Ammon's horn (tissue), 1 donor: ENCODE results near the gene MYO15B.

Source experiments
- DNase-seq: peaks from one replicate; pipeline ENCODE4 v3.0.0-alpha.2; 2016; ENCODE audit warnings: low spot score

Gene MYO15B

DNA sequence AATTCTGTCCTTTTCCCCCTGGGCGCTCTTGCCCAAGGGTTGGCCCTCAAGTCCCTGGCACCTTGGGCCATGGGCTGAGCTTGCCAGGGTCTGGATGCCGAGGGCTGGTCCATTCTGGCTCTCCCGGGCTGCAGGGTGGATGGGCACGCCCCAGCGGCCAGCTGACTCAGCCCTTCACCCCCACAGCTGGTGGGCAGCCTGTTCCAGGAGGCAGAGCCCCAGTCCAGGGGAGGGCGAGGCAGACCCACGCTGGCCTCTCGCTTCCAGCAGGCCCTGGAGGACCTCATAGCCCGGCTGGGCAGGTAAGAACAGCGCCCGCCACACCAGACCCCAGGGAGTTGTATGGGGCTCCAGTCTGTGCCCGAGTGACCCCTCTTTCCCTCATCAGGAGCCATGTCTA, 15.0 kb downstream of the MYO15B start:
- no peak for DNase-seq

DNA sequence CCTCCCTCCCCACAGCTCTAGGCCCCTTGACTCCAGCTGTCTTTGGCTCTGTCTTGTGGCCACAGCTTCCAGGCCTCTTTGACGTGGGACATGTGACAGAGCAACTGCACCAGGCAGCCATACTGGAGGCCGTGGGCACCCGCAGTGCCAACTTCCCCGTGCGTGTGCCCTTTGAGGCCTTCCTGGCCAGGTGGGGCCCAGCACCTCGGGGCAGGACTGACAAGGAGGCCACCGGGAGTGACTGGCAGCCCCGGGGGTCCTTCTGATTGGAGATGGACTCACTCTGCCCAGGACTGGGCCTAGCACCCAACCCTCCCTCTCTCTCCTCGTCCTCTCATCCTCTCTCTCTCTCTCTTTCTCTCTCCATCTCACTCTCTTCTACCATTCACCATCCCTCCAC, 15.5 kb downstream of the MYO15B start:
- DNase-seq: no peak

GRCh38 chr17:75604034-75604695, 16.6 kb downstream of the MYO15B start:
- no peak for DNase-seq

- no peak for DNase-seq
These were observed 18.2 kb downstream of the MYO15B start for GRCh38 chr17:75605790-75606189.

DNA sequence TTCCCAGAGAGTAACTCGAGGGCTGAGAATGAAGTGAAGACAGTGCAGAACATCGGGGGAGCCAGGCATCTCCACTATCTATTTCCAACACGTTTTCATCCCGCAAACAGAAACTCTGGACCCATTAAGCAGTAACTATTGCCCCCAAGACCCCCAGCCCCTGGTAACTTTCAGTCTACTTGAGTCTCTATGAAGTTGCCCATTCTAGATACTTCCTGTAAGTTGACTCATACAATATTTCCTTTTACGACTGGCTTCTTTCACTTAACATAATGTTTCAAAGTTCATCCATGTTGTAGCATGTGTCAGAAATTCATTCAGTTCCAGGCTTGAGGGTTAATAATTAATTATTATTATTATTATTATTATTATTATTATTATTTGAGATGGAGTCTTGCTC, 19.5 kb downstream of the MYO15B start:
- no peak for DNase-seq

- no peak for DNase-seq
These were observed 22.7 kb downstream of the MYO15B start for GRCh38 chr17:75610103-75610984.

GRCh38 chr17:75611851-75612429, 24.3 kb downstream of the MYO15B start:
- DNase-seq: no peak

DNA sequence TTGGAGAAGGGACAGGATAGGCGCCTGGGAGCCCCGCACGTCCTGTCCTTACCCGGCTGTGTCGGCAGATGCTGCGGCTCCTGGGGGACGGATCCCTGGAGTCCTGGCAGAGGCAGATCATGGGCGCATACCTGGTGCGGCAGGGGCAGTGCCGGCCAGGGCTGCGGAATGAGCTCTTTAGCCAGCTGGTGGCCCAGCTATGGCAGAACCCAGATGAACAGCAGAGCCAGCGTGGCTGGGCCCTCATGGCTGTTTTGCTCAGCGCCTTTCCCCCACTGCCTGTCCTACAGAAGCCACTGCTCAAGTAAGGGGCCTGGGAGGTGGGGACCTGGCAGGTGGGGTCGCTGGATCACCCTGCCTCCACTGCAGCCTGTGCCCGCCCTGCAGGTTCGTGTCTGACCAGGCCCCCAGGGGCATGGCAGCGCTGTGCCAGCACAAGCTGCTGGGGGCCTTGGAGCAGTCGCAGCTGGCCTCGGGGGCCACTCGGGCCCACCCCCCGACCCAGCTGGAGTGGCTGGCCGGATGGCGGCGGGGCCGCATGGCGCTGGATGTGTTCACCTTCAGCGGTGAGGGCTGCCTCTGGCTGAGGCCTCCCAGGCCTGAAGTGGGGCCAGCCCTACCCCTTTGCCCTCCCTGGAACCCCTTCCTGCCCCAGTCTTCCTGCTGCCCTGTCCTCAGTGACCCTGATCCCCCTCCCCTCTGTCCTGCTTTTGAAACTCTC, 25.5 kb downstream of the MYO15B start:
- no peak for DNase-seq

- DNase-seq: no peak
These were observed 26.4 kb downstream of the MYO15B start for GRCh38 chr17:75614006-75614405.

- DNase-seq: no peak
These were observed 27.1 kb downstream of the MYO15B start for GRCh38 chr17:75614556-75615270.

DNA sequence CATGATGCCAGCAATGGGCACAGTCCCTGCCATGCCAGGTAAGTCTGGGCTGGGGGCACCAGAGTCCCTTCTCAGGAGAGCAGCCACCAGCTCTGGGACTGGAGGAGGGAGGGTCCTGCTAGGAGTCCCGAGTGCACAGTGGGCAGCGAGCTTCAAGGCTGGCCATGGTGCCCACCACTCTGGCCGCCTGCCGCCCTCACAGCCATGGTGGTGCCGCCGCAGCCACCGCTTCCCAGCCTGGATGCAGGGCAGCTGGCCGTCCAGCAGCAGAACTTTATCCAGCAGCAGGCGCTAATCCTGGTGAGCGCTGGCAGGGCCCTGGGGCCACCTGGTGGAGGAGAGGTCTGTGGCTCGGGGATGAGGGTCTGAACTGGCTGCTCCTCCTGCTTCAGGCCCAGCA, 27.7 kb downstream of the MYO15B start:
- no peak for DNase-seq

GRCh38 chr17:75616521-75617122, 29.0 kb downstream of the MYO15B start:
- DNase-seq: no peak

DNA sequence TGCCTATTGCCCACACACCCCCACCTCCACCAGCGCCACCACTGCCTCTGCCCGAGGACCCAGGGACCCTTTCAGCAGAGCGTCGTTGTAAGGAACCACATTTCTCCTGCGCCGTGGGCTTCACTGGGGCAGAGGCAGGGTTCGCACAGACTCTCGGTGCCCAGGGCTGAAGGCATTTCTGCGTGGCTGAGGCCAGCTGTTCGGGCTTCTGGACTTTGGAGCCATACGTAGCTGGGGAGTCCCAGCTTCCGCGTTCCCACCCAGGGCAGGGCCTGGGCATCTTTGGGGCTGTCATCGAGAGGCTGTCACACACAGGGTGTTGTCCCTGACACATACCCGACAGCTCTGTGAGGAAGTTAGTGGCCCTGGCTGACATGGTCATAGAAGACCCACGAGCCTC, 29.6 kb downstream of the MYO15B start:
- DNase-seq: no peak

- DNase-seq: no peak
These were observed 30.1 kb downstream of the MYO15B start for GRCh38 chr17:75617675-75618074.

DNA sequence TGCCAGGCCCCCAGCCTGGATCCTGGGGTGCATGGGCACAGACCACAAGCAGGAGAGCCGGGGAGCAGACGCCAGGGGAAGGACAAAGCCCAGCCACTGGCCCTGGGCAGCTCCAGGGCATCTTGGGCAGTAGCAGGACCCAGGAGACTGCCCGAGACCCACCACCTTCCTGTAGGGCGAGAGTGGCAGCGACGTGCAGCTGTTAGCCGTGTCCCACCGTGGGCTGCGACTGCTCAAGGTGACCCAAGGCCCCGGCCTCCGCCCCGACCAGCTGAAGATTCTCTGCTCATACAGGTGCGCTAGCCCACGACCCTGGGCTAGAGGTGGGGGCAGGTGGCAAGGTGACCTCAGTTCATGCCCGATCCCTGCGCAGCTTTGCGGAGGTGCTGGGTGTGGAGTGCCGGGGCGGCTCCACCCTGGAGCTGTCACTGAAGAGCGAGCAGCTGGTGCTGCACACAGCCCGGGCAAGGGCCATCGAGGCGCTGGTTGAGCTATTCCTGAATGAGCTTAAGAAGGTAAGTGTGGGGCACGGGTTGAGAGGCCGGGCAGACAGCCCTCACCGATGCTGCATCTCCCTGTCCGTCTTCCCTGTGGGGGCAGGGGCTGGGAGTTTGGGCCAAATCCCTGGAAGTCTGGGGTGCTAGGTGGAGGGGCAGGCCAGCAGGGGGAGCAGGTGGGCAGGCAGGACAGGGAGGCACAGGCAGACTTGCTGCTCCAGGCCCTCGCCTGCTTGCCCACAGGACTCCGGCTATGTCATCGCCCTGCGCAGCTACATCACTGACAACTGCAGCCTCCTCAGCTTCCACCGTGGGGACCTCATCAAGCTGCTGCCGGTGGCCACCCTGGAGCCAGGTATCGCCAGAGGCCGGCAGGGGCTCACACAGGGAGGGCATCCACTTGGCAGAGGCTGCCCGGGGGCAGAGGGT, 32.2 kb downstream of the MYO15B start:
- DNase-seq: no peak

GRCh38 chr17:75621489-75621888, 33.9 kb downstream of the MYO15B start:
- DNase-seq: no peak

DNA sequence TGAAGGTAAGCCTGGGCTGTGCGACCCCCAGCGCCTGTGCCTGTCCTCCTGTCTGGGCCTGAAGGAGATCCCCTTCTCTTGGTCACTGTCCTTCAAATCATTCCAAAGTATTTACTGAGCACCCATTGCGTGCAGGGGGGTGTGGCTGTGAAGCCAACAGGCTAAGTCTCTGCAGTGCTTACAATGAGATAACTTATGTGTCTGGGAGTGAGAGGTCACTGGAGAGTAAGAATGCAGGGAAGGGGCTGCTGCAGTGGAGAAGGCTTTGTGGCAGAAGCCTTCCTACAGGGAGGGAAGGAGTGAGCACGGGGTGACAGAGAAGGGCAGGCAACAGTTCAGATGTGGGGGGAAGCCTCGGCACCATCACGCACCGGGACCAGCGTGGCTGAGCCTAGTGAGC, 34.5 kb downstream of the MYO15B start:
- DNase-seq: no peak

- DNase-seq: no peak
These were observed 35.2 kb downstream of the MYO15B start for GRCh38 chr17:75622771-75623273.

DNA sequence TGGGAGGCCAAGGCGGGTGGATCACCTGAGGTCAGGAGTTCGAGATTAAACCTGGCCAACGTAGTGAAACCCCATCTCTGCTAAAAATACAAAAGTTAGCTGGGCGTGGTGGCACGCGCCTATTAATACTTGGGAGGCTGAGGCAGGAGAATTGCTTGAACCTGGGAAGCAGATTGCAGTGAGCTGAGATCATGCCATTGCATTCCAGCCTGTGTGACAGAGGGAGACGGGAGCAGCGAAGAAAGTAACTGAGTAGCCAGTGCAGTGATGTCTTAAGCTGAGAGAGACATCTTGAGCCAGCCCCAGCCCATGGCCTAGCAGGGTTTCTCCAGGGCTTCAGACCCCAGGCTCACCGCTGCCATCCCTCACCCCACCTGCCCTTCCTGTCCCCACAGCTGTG, 35.8 kb downstream of the MYO15B start:
- DNase-seq: no peak

- no peak for DNase-seq
These were observed 36.4 kb downstream of the MYO15B start for GRCh38 chr17:75624021-75624420.
